ENCODE measurements around the gene SMARCA4.
"Not testable (repeated sequence)": the region's sequence is repeated elsewhere in the genome, so short reads cannot be mapped to it uniquely, and the experiment has no call there.

The SMARCA4 gene

GRCh38 chr19:10992174-10992573 is 31.3 kb downstream of the SMARCA4 start:
- not testable (repeated sequence) for H3K27ac ChIP-seq (ENCODE audit: low read length); H3K4me3 ChIP-seq (ENCODE audit: low read length); H3K4me1 ChIP-seq (ENCODE audit: control insufficient read depth, insufficient read depth, low read length); DNase-seq (ENCODE audit: low read depth, low spot score); H3K9me3 ChIP-seq (ENCODE audit: control insufficient read depth, insufficient read depth, low read length); H3K27me3 ChIP-seq (ENCODE audit: control insufficient read depth, insufficient read depth, low read length)
- peaks cover 48% of the 10 kb centered on the region for H3K36me3 ChIP-seq (ENCODE audit: control insufficient read depth, insufficient read depth, low read length)
- no CpG with 5 or more reads among the region's 6 CpGs for WGBS (ENCODE audit: insufficient coverage, insufficient read length)

GRCh38 chr19:10995926-10996600 is 35.2 kb downstream of the SMARCA4 start:
- no peak overlapping the region for H3K27ac ChIP-seq (ENCODE audit: low read length)
- H3K27me3 ChIP-seq (ENCODE audit: control insufficient read depth, insufficient read depth, low read length): no peaks in the 10 kb centered on the region
- H3K36me3 ChIP-seq (ENCODE audit: control insufficient read depth, insufficient read depth, low read length): peaks cover 22% of the 10 kb centered on the region
- no peak overlapping the region for H3K4me3 ChIP-seq (ENCODE audit: low read length)
- WGBS (ENCODE audit: insufficient coverage, insufficient read length): no CpG with 5 or more reads among the region's 29 CpGs
- H3K9me3 ChIP-seq (ENCODE audit: control insufficient read depth, insufficient read depth, low read length): no peaks in the 10 kb centered on the region
- H3K4me1 ChIP-seq (ENCODE audit: control insufficient read depth, insufficient read depth, low read length): no peaks in the 10 kb centered on the region
- DNase-seq (ENCODE audit: low read depth, low spot score): no peak

- no CpG with 5 or more reads among the region's 6 CpGs for WGBS (ENCODE audit: insufficient coverage, insufficient read length)
These were observed 37.3 kb downstream of the SMARCA4 start for GRCh38 chr19:10998045-10998533.

GRCh38 chr19:10998666-10999065 is 37.8 kb downstream of the SMARCA4 start:
- WGBS (ENCODE audit: insufficient coverage, insufficient read length): no CpG with 5 or more reads among the region's 7 CpGs
- Histone ChIP-seq H3K27ac (ENCODE audit: low read length) (no peak overlapping the region), H3K9me3 (ENCODE audit: control insufficient read depth, insufficient read depth, low read length) (no peaks in the 10 kb centered on the region), H3K27me3 (ENCODE audit: control insufficient read depth, insufficient read depth, low read length) (no peaks in the 10 kb centered on the region), H3K36me3 (ENCODE audit: control insufficient read depth, insufficient read depth, low read length) (peaks cover 23% of the 10 kb centered on the region), H3K4me3 (ENCODE audit: low read length) (no peak overlapping the region), H3K4me1 (ENCODE audit: control insufficient read depth, insufficient read depth, low read length) (no peaks in the 10 kb centered on the region)
- no peak for DNase-seq (ENCODE audit: low read depth, low spot score)

More at GRCh38 chr19:10998045-10998533, 37.3 kb downstream of the SMARCA4 start:
- H3K9me3 ChIP-seq (ENCODE audit: control insufficient read depth, insufficient read depth, low read length): no peaks in the 10 kb centered on the region
- H3K4me1 ChIP-seq (ENCODE audit: control insufficient read depth, insufficient read depth, low read length): no peaks in the 10 kb centered on the region
- no peaks in the 10 kb centered on the region for H3K27me3 ChIP-seq (ENCODE audit: control insufficient read depth, insufficient read depth, low read length)
- H3K27ac ChIP-seq (ENCODE audit: low read length): no peak overlapping the region
- DNase-seq (ENCODE audit: low read depth, low spot score): no peak
- peaks cover 20% of the 10 kb centered on the region for H3K36me3 ChIP-seq (ENCODE audit: control insufficient read depth, insufficient read depth, low read length)
- no peak overlapping the region for H3K4me3 ChIP-seq (ENCODE audit: low read length)

- H3K9me3 ChIP-seq (ENCODE audit: control insufficient read depth, insufficient read depth, low read length): no peaks in the 10 kb centered on the region
- H3K4me3 ChIP-seq (ENCODE audit: low read length): no peak overlapping the region
- H3K27ac ChIP-seq (ENCODE audit: low read length): no peak overlapping the region
- peaks cover 17% of the 10 kb centered on the region for H3K36me3 ChIP-seq (ENCODE audit: control insufficient read depth, insufficient read depth, low read length)
- DNase-seq (ENCODE audit: low read depth, low spot score): no peak
- H3K4me1 ChIP-seq (ENCODE audit: control insufficient read depth, insufficient read depth, low read length): no peaks in the 10 kb centered on the region
- no peaks in the 10 kb centered on the region for H3K27me3 ChIP-seq (ENCODE audit: control insufficient read depth, insufficient read depth, low read length)
- no CpG with 5 or more reads among the region's 5 CpGs for WGBS (ENCODE audit: insufficient coverage, insufficient read length)
These were observed 44.7 kb downstream of the SMARCA4 start for GRCh38 chr19:11005521-11005920.

GRCh38 chr19:11007385-11007784 is 46.6 kb downstream of the SMARCA4 start:
- no CpG with 5 or more reads among the region's 5 CpGs for WGBS (ENCODE audit: insufficient coverage, insufficient read length)
- DNase-seq (ENCODE audit: low read depth, low spot score): no peak
- Histone ChIP-seq H3K27ac (ENCODE audit: low read length) (no peak overlapping the region), H3K4me3 (ENCODE audit: low read length) (no peak overlapping the region), H3K27me3 (ENCODE audit: control insufficient read depth, insufficient read depth, low read length) (no peaks in the 10 kb centered on the region), H3K4me1 (ENCODE audit: control insufficient read depth, insufficient read depth, low read length) (no peaks in the 10 kb centered on the region), H3K36me3 (ENCODE audit: control insufficient read depth, insufficient read depth, low read length) (peaks cover 21% of the 10 kb centered on the region), H3K9me3 (ENCODE audit: control insufficient read depth, insufficient read depth, low read length) (no peaks in the 10 kb centered on the region)

- no CpG with 5 or more reads among the region's 14 CpGs for WGBS (ENCODE audit: insufficient coverage, insufficient read length)
- Histone ChIP-seq H3K4me1 (ENCODE audit: control insufficient read depth, insufficient read depth, low read length) (no peaks in the 10 kb centered on the region), H3K27me3 (ENCODE audit: control insufficient read depth, insufficient read depth, low read length) (no peaks in the 10 kb centered on the region), H3K36me3 (ENCODE audit: control insufficient read depth, insufficient read depth, low read length) (peaks cover 26% of the 10 kb centered on the region), H3K4me3 (ENCODE audit: low read length) (no peak overlapping the region), H3K9me3 (ENCODE audit: control insufficient read depth, insufficient read depth, low read length) (no peaks in the 10 kb centered on the region), H3K27ac (ENCODE audit: low read length) (no peak overlapping the region)
- no peak for DNase-seq (ENCODE audit: low read depth, low spot score)
These were observed 47.2 kb downstream of the SMARCA4 start for GRCh38 chr19:11007962-11008532.

GRCh38 chr19:11010041-11010440 is 49.2 kb downstream of the SMARCA4 start:
- no CpG with 5 or more reads among the region's 9 CpGs for WGBS (ENCODE audit: insufficient coverage, insufficient read length)
- H3K9me3 ChIP-seq (ENCODE audit: control insufficient read depth, insufficient read depth, low read length): no peaks in the 10 kb centered on the region
- peaks cover 37% of the 10 kb centered on the region for H3K36me3 ChIP-seq (ENCODE audit: control insufficient read depth, insufficient read depth, low read length)

GRCh38 chr19:11012507-11012906 is 51.7 kb downstream of the SMARCA4 start:
- no peaks in the 10 kb centered on the region for H3K4me1 ChIP-seq (ENCODE audit: control insufficient read depth, insufficient read depth, low read length)
- no peak for DNase-seq (ENCODE audit: low read depth, low spot score)
- no peak overlapping the region for H3K27ac ChIP-seq (ENCODE audit: low read length)
- no peaks in the 10 kb centered on the region for H3K27me3 ChIP-seq (ENCODE audit: control insufficient read depth, insufficient read depth, low read length)
- WGBS (ENCODE audit: insufficient coverage, insufficient read length): no CpG with 5 or more reads among the region's 12 CpGs
- H3K4me3 ChIP-seq (ENCODE audit: low read length): no peak overlapping the region
- H3K9me3 ChIP-seq (ENCODE audit: control insufficient read depth, insufficient read depth, low read length): no peaks in the 10 kb centered on the region
- peaks cover 44% of the 10 kb centered on the region for H3K36me3 ChIP-seq (ENCODE audit: control insufficient read depth, insufficient read depth, low read length)

More at GRCh38 chr19:11010041-11010440, 49.2 kb downstream of the SMARCA4 start:
- DNase-seq (ENCODE audit: low read depth, low spot score): no peak
- H3K4me1 ChIP-seq (ENCODE audit: control insufficient read depth, insufficient read depth, low read length): no peaks in the 10 kb centered on the region
- no peaks in the 10 kb centered on the region for H3K27me3 ChIP-seq (ENCODE audit: control insufficient read depth, insufficient read depth, low read length)
- no peak overlapping the region for H3K27ac ChIP-seq (ENCODE audit: low read length)
- no peak overlapping the region for H3K4me3 ChIP-seq (ENCODE audit: low read length)

- Histone ChIP-seq H3K4me1 (ENCODE audit: control insufficient read depth, insufficient read depth, low read length) (no peaks in the 10 kb centered on the region), H3K4me3 (ENCODE audit: low read length) (no peak overlapping the region), H3K27me3 (ENCODE audit: control insufficient read depth, insufficient read depth, low read length) (no peaks in the 10 kb centered on the region), H3K27ac (ENCODE audit: low read length) (no peak overlapping the region), H3K36me3 (ENCODE audit: control insufficient read depth, insufficient read depth, low read length) (peaks cover 41% of the 10 kb centered on the region), H3K9me3 (ENCODE audit: control insufficient read depth, insufficient read depth, low read length) (no peaks in the 10 kb centered on the region)
- whole genome bisulfite sequencing (ENCODE audit: insufficient coverage, insufficient read length): no CpG with 5 or more reads among the region's 7 CpGs
- DNase-seq (ENCODE audit: low read depth, low spot score): no peak
These were observed 52.9 kb downstream of the SMARCA4 start for GRCh38 chr19:11013771-11014170.
